Testis (tissue), 2 donors: ENCODE measurements around the gene DAZL.

Source experiments
- CTCF ChIP-seq, 3 experiments: fragments of 450-650 bp in 2 of 3; fragments of 200-600 bp in 1 of 3; sonication (generic) in 1 of 3; IDR thresholded peaks; one replicate each; pipeline ENCODE4 v1.5.1; 2016 to 2019; ENCODE audit warnings: antibody characterized with exemption in 3 of 3, mild to moderate bottlenecking in 2 of 3, moderate library complexity in 1 of 3
- POLR2A ChIP-seq: fragments of 450-650 bp; IDR thresholded peaks from one replicate; pipeline ENCODE4 v1.6.1; 2017; ENCODE audit warnings: antibody characterized with exemption, mild to moderate bottlenecking, moderate library complexity

- TF ChIP-seq CTCF (IDR thresholded peaks at IDR 0.05): no peak
- TF ChIP-seq POLR2A: no peak
Measured at GRCh38 chr3:16543242-16543864, 61.9 kb downstream of the DAZL start.
